T-helper 1 cell treated with Interleukin-12 subunit alpha and Interleukin-12 subunit beta and Interleukin-4 antibody, amounts not matched to agents 30 μg/mL and 1 μg/mL, for 36 hours (primary cell): ENCODE results near the gene SMCO2.

Experiments
- H3K27ac Mint-ChIP-seq: one replicate; pipeline ENCODE4 v1.8.0; 2021; ENCODE audit warnings: mild to moderate bottlenecking, mixed read lengths
- H3K27me3 Mint-ChIP-seq: one replicate; pipeline ENCODE4 v1.8.0; 2021; ENCODE audit warnings: low read depth, mixed read lengths
- H3K36me3 Mint-ChIP-seq: one replicate; pipeline ENCODE4 v1.8.0; 2021; ENCODE audit warnings: low read depth, mixed read lengths
- H3K4me1 Mint-ChIP-seq: one replicate; pipeline ENCODE4 v1.8.0; 2021; ENCODE audit warnings: low read depth, mixed read lengths
- H3K4me3 Mint-ChIP-seq: one replicate; pipeline ENCODE4 v1.8.0; 2021; ENCODE audit warnings: mild to moderate bottlenecking, moderate library complexity, mixed read lengths
- H3K9me3 Mint-ChIP-seq: one replicate; pipeline ENCODE4 v1.8.0; 2021; ENCODE audit warnings: mixed read lengths

The SMCO2 gene

DNA sequence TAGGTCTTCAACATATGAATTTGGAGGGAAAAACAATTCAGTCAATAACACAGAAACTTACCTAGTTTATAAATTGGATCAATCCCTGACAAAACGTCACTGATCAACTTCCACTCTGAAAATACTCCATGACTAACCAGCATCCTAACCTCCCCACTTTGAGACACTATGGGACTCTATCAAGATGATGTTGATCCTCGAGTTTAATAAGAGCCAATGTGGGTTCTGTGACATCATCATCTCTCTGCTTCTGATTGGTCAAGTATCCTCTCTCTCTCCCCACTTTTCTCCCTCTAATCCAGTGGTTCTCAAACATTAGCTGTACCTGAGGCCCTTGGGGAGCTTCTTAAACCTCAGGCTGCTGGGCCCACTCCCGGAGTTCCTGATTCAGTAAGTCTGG lies at the start of gene SMCO2:
TSS of gene SMCO2 (plus strand) at position 301 of the 400 bp plus-strand sequence. CDS start 23,896 bp downstream, outside the sequence.
- Mint-ChIP-seq H3K27me3 (no peaks in the 10 kb centered on the region), H3K9me3 (peaks cover 20% of the 10 kb centered on the region), H3K4me1 (no peaks in the 10 kb centered on the region), H3K4me3 (no peak within 1 kb of the TSS), H3K36me3 (peaks cover 23% of the 10 kb centered on the region), H3K27ac (no peak within 1 kb of the TSS)

DNA sequence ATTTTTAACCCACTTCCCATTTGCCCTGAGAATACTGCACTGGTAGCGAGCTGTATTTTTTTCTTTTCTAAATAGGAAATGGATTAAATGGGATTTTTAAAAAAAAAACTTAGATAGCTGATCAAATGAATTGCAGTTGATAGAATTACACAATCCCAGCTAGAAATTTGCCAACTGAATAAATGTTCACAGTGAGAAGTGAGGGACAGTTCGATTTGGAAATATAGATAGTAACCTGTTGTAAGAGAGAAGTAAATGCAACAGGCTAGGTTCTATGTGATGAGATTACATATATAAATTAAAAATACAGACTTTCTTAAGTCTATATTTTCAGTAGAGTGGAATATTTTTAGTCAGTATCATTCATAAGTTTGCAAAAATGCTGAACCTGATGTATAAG lies 48.1 kb upstream of the SMCO2 start:
- Mint-ChIP-seq H3K36me3 (peaks cover 25% of the 10 kb centered on the region), H3K4me1 (no peaks in the 10 kb centered on the region), H3K9me3 (no peaks in the 10 kb centered on the region), H3K4me3 (no peak overlapping the region), H3K27ac (no peak overlapping the region), H3K27me3 (no peaks in the 10 kb centered on the region)

GRCh38 chr12:27399074-27399473 lies 47.5 kb upstream of the SMCO2 start:
- no peaks in the 10 kb centered on the region for H3K9me3 Mint-ChIP-seq
- no peaks in the 10 kb centered on the region for H3K27me3 Mint-ChIP-seq
- H3K27ac Mint-ChIP-seq: no peak overlapping the region
- H3K4me3 Mint-ChIP-seq: no peak overlapping the region
- no peaks in the 10 kb centered on the region for H3K4me1 Mint-ChIP-seq
- H3K36me3 Mint-ChIP-seq: peaks cover 26% of the 10 kb centered on the region

GRCh38 chr12:27400856-27401354 lies 45.6 kb upstream of the SMCO2 start:
- H3K27ac Mint-ChIP-seq: no peak overlapping the region
- no peak overlapping the region for H3K4me3 Mint-ChIP-seq
- H3K36me3 Mint-ChIP-seq: peaks cover 30% of the 10 kb centered on the region
- no peaks in the 10 kb centered on the region for H3K4me1 Mint-ChIP-seq
- H3K27me3 Mint-ChIP-seq: peaks cover 3% of the 10 kb centered on the region
- H3K9me3 Mint-ChIP-seq: peaks cover 3% of the 10 kb centered on the region

DNA sequence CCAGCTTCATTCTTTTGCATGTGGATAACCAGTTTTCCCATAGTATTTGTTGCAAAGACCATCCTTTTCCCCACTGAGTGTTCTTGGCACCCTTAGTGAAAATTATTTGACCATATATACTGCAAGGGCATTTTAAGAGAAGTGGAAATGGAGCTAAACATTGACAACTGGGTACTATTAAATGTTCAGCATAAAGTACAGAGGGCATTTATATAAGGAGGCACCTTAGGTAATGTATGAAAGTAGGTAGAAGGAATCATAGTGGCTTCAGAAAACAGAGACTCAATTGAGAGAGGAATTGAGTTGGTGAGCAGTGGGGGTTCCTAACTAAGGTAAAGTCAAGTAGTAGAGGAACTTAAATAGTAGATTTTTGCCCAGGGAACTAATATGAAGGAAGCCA lies 34.5 kb upstream of the SMCO2 start:
- H3K27me3 Mint-ChIP-seq: no peaks in the 10 kb centered on the region

GRCh38 chr12:27422697-27423096 lies 23.8 kb upstream of the SMCO2 start:
- H3K4me3 Mint-ChIP-seq: no peak overlapping the region
- peaks cover 27% of the 10 kb centered on the region for H3K36me3 Mint-ChIP-seq

More for the DNA sequence above, 34.5 kb upstream of the SMCO2 start:
- Mint-ChIP-seq H3K27ac (no peak overlapping the region), H3K36me3 (peaks cover 36% of the 10 kb centered on the region), H3K4me3 (no peak overlapping the region), H3K4me1 (peaks cover 3% of the 10 kb centered on the region), H3K9me3 (peaks cover 11% of the 10 kb centered on the region)

DNA sequence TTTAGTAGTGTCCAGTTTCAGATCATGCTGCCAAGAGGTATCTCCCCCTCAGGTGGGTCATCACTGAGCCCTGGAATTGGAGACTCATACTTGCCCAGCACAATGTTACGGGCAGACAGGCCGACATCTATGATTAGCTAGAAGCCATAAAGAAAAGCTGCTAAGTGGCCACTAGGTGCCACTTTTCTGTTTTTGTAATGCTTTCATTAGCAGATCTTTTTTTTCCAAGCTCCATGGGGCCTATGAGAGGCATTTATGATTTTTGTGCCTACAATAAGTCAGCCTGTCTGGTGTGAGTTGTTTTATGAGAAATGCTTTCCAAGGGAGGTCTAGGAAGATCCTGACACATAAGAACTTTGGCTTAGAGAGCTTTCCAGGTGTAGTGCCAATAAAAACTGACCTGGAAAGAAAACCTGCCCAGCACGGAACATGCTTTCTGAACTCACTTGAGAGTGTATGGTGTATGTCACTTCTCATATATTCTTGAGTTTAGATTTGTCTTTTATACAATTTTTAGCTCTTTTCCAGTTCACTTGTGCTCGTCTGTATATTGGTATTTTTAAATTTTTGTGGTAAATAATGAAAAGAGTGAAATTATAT lies 21.8 kb upstream of the SMCO2 start:
- H3K36me3 Mint-ChIP-seq: peaks cover 31% of the 10 kb centered on the region
- no peaks in the 10 kb centered on the region for H3K9me3 Mint-ChIP-seq
- H3K27ac Mint-ChIP-seq: no peak overlapping the region
- no peaks in the 10 kb centered on the region for H3K27me3 Mint-ChIP-seq
- H3K4me1 Mint-ChIP-seq: peaks cover 15% of the 10 kb centered on the region
- no peak overlapping the region for H3K4me3 Mint-ChIP-seq

More at GRCh38 chr12:27422697-27423096, 23.8 kb upstream of the SMCO2 start:
- Mint-ChIP-seq H3K9me3 (no peaks in the 10 kb centered on the region), H3K4me1 (peaks cover 5% of the 10 kb centered on the region), H3K27ac (no peak overlapping the region), H3K27me3 (no peaks in the 10 kb centered on the region)

DNA sequence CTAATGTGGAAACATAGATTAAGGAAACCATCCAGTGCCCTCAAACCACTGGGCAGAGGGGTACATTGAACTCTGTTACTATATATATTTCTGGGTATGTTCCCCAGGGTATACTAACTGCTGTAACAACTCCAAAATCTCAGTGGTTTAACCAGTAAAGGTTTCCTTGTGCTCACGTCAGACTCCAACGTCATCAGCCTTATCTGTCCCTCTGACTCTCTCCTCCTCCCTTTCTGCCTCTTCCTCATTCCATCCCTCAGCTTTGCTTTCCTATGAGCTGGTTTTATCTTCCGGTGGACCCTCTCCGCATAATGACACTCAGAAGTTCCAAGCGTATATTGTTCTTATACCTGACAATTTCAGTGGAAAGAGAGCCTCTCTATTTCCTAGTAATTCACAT lies 21.2 kb upstream of the SMCO2 start:
- no peak overlapping the region for H3K4me3 Mint-ChIP-seq
- peaks cover 19% of the 10 kb centered on the region for H3K4me1 Mint-ChIP-seq
- H3K9me3 Mint-ChIP-seq: no peaks in the 10 kb centered on the region
- peaks cover 29% of the 10 kb centered on the region for H3K36me3 Mint-ChIP-seq
- H3K27ac Mint-ChIP-seq: no peak overlapping the region
- H3K27me3 Mint-ChIP-seq: no peaks in the 10 kb centered on the region

DNA sequence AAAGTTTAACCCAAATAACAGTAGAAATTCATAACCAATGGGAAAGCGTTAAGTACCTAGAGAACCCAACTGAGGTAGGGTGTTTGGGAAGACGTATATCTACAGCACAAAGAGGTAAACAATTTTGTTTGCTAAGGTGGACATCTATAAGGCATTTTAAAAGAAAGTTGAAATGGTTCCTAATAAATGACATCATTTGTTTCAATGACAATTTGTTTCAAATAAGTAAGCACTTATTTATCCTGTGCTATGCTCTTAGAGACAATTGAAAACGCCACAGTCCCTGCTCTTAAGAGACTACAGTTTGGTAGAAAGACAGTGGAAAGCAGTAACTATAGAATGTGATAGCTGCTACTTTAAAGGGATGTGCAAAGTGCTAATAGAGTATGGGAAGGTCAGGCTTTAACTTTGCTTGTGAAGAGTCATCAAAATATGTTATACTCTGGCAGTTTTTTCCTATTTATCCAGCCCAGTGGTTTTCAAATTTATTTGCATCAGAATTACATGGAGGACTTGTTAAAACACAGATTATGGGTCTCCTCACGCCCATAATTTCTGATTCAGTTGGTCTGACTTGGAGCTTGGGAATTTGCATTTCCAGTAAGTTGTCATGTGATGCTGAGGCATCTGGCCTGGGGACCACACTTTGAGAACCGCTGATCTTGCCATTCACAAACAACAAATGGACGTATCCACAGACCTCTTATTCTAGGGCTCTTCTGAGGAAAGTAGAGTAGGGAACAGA lies 19.6 kb upstream of the SMCO2 start:
- Mint-ChIP-seq H3K4me1 (peaks cover 31% of the 10 kb centered on the region), H3K9me3 (peaks cover 10% of the 10 kb centered on the region)

DNA sequence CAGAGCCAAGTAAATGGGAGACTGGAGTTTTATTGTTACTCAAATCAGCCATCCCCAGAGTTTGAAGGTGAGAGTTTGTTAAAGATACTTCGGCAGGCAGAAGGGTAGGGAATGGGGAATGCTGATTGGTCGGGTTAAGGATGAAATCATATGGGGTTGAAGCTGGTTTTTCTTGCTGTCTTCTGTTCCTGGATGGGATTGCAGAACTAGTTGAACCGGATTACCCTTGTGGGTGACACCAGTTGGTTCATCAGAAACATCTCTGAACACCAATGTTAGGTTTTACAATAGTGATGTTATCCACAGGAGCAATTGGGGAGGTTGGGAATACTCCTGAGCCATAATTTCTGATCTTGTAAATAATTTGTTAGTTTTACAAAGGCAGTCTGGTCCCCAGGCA lies 18.7 kb upstream of the SMCO2 start:
- no peak overlapping the region for H3K27ac Mint-ChIP-seq
- peaks cover 12% of the 10 kb centered on the region for H3K9me3 Mint-ChIP-seq
- H3K27me3 Mint-ChIP-seq: no peaks in the 10 kb centered on the region
- peaks cover 34% of the 10 kb centered on the region for H3K4me1 Mint-ChIP-seq
- H3K36me3 Mint-ChIP-seq: peaks cover 38% of the 10 kb centered on the region
- H3K4me3 Mint-ChIP-seq: no peak overlapping the region

More for the DNA sequence above, 19.6 kb upstream of the SMCO2 start:
- no peak overlapping the region for H3K4me3 Mint-ChIP-seq
- no peaks in the 10 kb centered on the region for H3K27me3 Mint-ChIP-seq
- no peak overlapping the region for H3K27ac Mint-ChIP-seq
- peaks cover 31% of the 10 kb centered on the region for H3K36me3 Mint-ChIP-seq

- Mint-ChIP-seq H3K36me3 (peaks cover 38% of the 10 kb centered on the region), H3K27ac (no peak overlapping the region), H3K4me1 (peaks cover 38% of the 10 kb centered on the region), H3K27me3 (no peaks in the 10 kb centered on the region), H3K9me3 (peaks cover 12% of the 10 kb centered on the region), H3K4me3 (no peak overlapping the region)
These were observed 18.1 kb upstream of the SMCO2 start for GRCh38 chr12:27428466-27428865.

DNA sequence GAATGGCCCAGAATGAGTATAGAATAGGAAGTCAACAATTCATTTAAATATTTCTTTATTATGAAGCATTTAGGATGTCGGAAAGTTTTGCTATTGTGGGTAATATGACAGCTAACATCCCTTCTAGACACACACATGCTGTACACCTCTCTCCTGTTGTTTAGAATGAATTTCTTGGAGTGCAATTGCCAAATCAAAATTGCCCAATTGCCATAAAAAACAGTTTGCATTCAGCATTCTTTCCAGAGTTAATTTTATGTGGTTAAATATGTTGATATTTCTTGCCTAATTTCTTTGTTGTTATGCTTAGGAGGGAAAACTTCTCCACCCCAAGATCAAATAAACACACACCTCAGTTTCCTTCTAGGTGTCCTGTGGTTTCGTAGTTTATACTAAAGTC lies 16.9 kb upstream of the SMCO2 start:
- H3K4me3 Mint-ChIP-seq: no peak overlapping the region
- peaks cover 39% of the 10 kb centered on the region for H3K4me1 Mint-ChIP-seq
- no peak overlapping the region for H3K27ac Mint-ChIP-seq
- no peaks in the 10 kb centered on the region for H3K27me3 Mint-ChIP-seq
- peaks cover 38% of the 10 kb centered on the region for H3K36me3 Mint-ChIP-seq
- H3K9me3 Mint-ChIP-seq: peaks cover 12% of the 10 kb centered on the region

- Mint-ChIP-seq H3K4me1 (peaks cover 50% of the 10 kb centered on the region), H3K4me3 (no peak overlapping the region), H3K27me3 (no peaks in the 10 kb centered on the region), H3K9me3 (peaks cover 13% of the 10 kb centered on the region), H3K27ac (peak overlapping the region; percentile 50), H3K36me3 (peaks cover 38% of the 10 kb centered on the region)
These were observed 15.4 kb upstream of the SMCO2 start for GRCh38 chr12:27431185-27431584.

DNA sequence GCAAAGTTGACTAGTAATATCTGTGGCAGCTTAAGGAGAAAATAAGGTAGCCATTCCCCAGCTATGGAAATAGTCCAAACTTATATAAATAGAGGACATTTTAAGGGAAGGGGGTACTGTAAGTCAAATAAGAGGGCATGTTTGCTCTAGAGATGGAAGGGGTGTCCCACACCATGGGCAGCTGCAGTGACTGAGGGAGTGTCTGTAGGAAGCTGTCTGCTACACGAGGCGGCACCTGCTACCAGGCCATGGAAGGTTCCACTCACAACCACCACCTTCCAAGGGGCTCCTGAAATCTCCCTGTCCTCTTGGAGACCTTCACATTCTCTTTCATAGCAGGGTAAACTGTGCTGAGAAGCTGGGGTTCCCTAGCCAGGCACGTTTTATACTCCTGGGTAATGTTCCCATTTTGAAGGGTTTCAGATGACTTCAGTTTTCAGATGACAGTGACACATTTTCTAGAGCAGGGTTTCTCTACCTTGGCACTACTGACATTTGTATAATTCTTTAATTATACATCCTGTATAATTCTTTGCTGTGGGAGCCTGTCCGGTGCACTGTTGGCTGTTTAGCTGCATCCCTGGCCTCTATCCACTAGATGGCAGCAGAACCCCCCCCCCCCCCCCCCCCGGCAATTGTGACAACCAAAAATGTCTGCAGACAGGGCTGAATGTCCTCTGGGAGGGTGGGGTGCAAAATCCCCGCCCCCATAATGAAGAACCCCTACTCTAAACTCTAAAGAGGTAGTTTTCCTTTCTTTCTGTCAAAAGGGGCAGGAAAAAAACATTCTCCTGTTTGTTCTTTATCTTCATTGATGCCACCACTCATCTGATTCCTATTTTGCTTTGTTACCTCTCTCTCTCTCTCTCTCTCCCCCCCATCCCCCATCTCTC lies 11.6 kb upstream of the SMCO2 start:
- peaks cover 44% of the 10 kb centered on the region for H3K36me3 Mint-ChIP-seq
- H3K27me3 Mint-ChIP-seq: peaks cover 3% of the 10 kb centered on the region

More for the DNA sequence above, 11.6 kb upstream of the SMCO2 start:
- H3K4me3 Mint-ChIP-seq: peak overlapping the region; percentile 1
- H3K4me1 Mint-ChIP-seq: peaks cover 61% of the 10 kb centered on the region
- peak overlapping the region; percentile 84 for H3K27ac Mint-ChIP-seq
- H3K9me3 Mint-ChIP-seq: peaks cover 30% of the 10 kb centered on the region
